ENCODE measurements around the gene SLX9.
A peak's percentile ranks its signal among the peaks of the same experiment; 100 is the strongest.

Gene SLX9

GRCh38 chr21:44931501-44932407, 8.1 kb upstream of the SLX9 start:
- no peak for DNase-seq

GRCh38 chr21:44932408-44933181, 7.2 kb upstream of the SLX9 start:
- peak; percentile 70 for DNase-seq

- DNase-seq: no peak
Measured at GRCh38 chr21:44933199-44933917, 6.5 kb upstream of the SLX9 start.

- DNase-seq: no peak
Measured at GRCh38 chr21:44933918-44934260, 5.9 kb upstream of the SLX9 start.

- no peak for DNase-seq
Measured at GRCh38 chr21:44934276-44934675, 5.6 kb upstream of the SLX9 start.

- no peak for DNase-seq
Measured at GRCh38 chr21:44934797-44935532, 4.9 kb upstream of the SLX9 start.

GRCh38 chr21:44935533-44935927, 4.3 kb upstream of the SLX9 start:
- no peak for DNase-seq

GRCh38 chr21:44938772-44939531, 877 bp upstream of the SLX9 start:
- DNase-seq: no peak

- DNase-seq: no peak
Measured at GRCh38 chr21:44940116-44940631, 345 bp downstream of the SLX9 start.

GRCh38 chr21:44941567-44941966, 1.7 kb downstream of the SLX9 start:
- no peak for DNase-seq

- no peak for DNase-seq
Measured at GRCh38 chr21:44942566-44942965, 2.7 kb downstream of the SLX9 start.

GRCh38 chr21:44943005-44943685, 3.3 kb downstream of the SLX9 start:
- no peak for DNase-seq

- DNase-seq: no peak
Measured at GRCh38 chr21:44943686-44944550, 4.1 kb downstream of the SLX9 start.

- no peak for DNase-seq
Measured at GRCh38 chr21:44944596-44944995, 4.8 kb downstream of the SLX9 start.

- no peak for DNase-seq
Measured at GRCh38 chr21:44946254-44947041, 6.6 kb downstream of the SLX9 start.

GRCh38 chr21:44947111-44947929, 7.5 kb downstream of the SLX9 start:
- no peak for DNase-seq

- DNase-seq: no peak
Measured at GRCh38 chr21:44947930-44948331, 8.1 kb downstream of the SLX9 start.

GRCh38 chr21:44948426-44949120, 8.7 kb downstream of the SLX9 start:
- no peak for DNase-seq
